GM18858 (cell line): ENCODE results near the gene ARHGEF40.

Experiments
- ATAC-seq: cut with Tn5 transposase; IDR thresholded peaks from one replicate; pipeline ENCODE4 v1.9.1; 2021; ENCODE audit not compliant: unreplicated experiment

The ARHGEF40 gene

GRCh38 chr14:21070083-21070609 is at the start of gene ARHGEF40:
Gene ARHGEF40 (plus strand): TSS chr14:21070304. CDS start chr14:21070397, 93 bp downstream.
- ATAC-seq: no peak

- no peak for ATAC-seq
Measured at GRCh38 chr14:21020977-21021545, 49.0 kb upstream of the ARHGEF40 start.

- ATAC-seq: no peak
Measured at GRCh38 chr14:21022686-21023085, 47.4 kb upstream of the ARHGEF40 start.

- ATAC-seq: no peak
Measured at GRCh38 chr14:21023174-21023573, 46.9 kb upstream of the ARHGEF40 start.

- ATAC-seq: no peak
Measured at GRCh38 chr14:21023817-21024584, 46.1 kb upstream of the ARHGEF40 start.

- ATAC-seq: no peak
Measured at GRCh38 chr14:21024585-21025370, 45.3 kb upstream of the ARHGEF40 start, which contains the start of gene NDRG2. Gene NDRG2 (minus strand): TSS chr14:21025061. CDS start chr14:21023315, 1,746 bp downstream.

- no peak for ATAC-seq
Measured at GRCh38 chr14:21025371-21026273, 44.5 kb upstream of the ARHGEF40 start.

- no peak for ATAC-seq
Measured at GRCh38 chr14:21026274-21026987, 43.7 kb upstream of the ARHGEF40 start.

GRCh38 chr14:21026988-21027315 is 43.2 kb upstream of the ARHGEF40 start:
- ATAC-seq: no peak

- no peak for ATAC-seq
Measured at GRCh38 chr14:21029917-21030316, 40.2 kb upstream of the ARHGEF40 start, which contains the start of gene TPPP2. Gene TPPP2 (plus strand): TSS chr14:21030217. CDS start chr14:21030582, 365 bp downstream.

- no peak for ATAC-seq
Measured at GRCh38 chr14:21030531-21030930, 39.6 kb upstream of the ARHGEF40 start.

- no peak for ATAC-seq
Measured at GRCh38 chr14:21032326-21033132, 37.6 kb upstream of the ARHGEF40 start.

GRCh38 chr14:21033133-21033698 is 36.9 kb upstream of the ARHGEF40 start:
- ATAC-seq: no peak

- no peak for ATAC-seq
Measured at GRCh38 chr14:21034707-21035106, 35.4 kb upstream of the ARHGEF40 start, which contains the start of gene RNASE13. Gene RNASE13 (minus strand): TSS chr14:21034807. CDS start chr14:21034288, 519 bp downstream.

GRCh38 chr14:21036751-21037150 is 33.4 kb upstream of the ARHGEF40 start:
- no peak for ATAC-seq

GRCh38 chr14:21037156-21037555 is 32.9 kb upstream of the ARHGEF40 start:
- no peak for ATAC-seq

- ATAC-seq: no peak
Measured at GRCh38 chr14:21038441-21039422, 31.4 kb upstream of the ARHGEF40 start.
